GM12873 (cell line): ENCODE measurements around the gene MEI4.

Experiments used
- TF ChIP-seq, protein P1 (sequence below): IDR thresholded peaks from 2 replicates; pipeline ENCODE4 v1.5.1; 2012; ENCODE audit warnings: low read depth, mild to moderate bottlenecking, moderate library complexity, low read length, control low read depth; ENCODE audit not compliant: insufficient read depth; ENCODE audit errors: missing control alignments

Gene MEI4

GRCh38 chr6:77686931-77687330 lies 34.1 kb downstream of the MEI4 start:
- TF ChIP-seq, protein P1, sequence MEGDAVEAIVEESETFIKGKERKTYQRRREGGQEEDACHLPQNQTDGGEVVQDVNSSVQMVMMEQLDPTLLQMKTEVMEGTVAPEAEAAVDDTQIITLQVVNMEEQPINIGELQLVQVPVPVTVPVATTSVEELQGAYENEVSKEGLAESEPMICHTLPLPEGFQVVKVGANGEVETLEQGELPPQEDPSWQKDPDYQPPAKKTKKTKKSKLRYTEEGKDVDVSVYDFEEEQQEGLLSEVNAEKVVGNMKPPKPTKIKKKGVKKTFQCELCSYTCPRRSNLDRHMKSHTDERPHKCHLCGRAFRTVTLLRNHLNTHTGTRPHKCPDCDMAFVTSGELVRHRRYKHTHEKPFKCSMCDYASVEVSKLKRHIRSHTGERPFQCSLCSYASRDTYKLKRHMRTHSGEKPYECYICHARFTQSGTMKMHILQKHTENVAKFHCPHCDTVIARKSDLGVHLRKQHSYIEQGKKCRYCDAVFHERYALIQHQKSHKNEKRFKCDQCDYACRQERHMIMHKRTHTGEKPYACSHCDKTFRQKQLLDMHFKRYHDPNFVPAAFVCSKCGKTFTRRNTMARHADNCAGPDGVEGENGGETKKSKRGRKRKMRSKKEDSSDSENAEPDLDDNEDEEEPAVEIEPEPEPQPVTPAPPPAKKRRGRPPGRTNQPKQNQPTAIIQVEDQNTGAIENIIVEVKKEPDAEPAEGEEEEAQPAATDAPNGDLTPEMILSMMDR = no peak

GRCh38 chr6:77688649-77689048 lies 35.8 kb downstream of the MEI4 start:
- TF ChIP-seq, protein P1 = no peak

GRCh38 chr6:77707603-77708002 lies 54.8 kb downstream of the MEI4 start:
- TF ChIP-seq, protein P1 = no peak

DNA sequence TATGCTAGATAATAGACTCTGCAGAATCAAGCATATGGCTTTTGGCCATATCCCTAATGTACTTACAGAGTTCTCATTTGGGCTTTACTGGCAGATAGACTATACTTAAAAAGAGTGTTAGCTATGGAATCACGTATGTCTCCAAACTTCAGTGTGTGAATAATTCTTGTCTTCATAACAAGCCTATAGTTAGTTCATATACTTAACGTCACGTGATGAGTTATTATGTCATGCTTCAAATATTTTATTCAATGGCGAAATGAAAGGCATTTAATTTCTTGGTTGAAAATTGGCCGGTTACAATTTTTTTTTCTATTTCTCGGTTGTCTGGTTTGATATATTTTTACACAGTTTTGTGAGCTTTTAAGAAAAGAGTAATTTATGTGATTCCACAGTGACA lies 62.7 kb downstream of the MEI4 start:
- TF ChIP-seq, protein P1 = no peak

GRCh38 chr6:77716311-77716710 lies 63.5 kb downstream of the MEI4 start:
- TF ChIP-seq, protein P1 = no peak

- TF ChIP-seq, protein P1 = peak; percentile 16
These were observed 87.5 kb downstream of the MEI4 start for GRCh38 chr6:77740380-77740779.

- TF ChIP-seq, protein P1 = no peak
These were observed 109.5 kb downstream of the MEI4 start for GRCh38 chr6:77762386-77762785.

GRCh38 chr6:77763124-77763523 lies 110.3 kb downstream of the MEI4 start:
- TF ChIP-seq, protein P1 = no peak
